Posterior cingulate gyrus (tissue), 11 donors: Measurements from ENCODE around the gene ARMS2.

ENCODE experiments used
- DNase-seq, 10 donors: peaks; one replicate each; pipeline versions ENCODE4 v3.0.0 to v3.0.0-alpha.2; 2020 to 2021; ENCODE audit warnings: mixed read lengths in 3 of 10
- intact Hi-C: fragments of 100-400 bp; cut with DNase I; formaldehyde crosslinking; loops from one replicate; pipeline ENCODE4 v1.15.1; 2023

ARMS2 gene

GRCh38 chr10:122449153-122449552 is 5.3 kb upstream of the ARMS2 start:
- intact Hi-C loops, result loop anchor here (5.0 kb wide), 1 partner anchor 108 kb away; no protein-coding TSS in a partner anchor
- DNase-seq, result no peak

DNA sequence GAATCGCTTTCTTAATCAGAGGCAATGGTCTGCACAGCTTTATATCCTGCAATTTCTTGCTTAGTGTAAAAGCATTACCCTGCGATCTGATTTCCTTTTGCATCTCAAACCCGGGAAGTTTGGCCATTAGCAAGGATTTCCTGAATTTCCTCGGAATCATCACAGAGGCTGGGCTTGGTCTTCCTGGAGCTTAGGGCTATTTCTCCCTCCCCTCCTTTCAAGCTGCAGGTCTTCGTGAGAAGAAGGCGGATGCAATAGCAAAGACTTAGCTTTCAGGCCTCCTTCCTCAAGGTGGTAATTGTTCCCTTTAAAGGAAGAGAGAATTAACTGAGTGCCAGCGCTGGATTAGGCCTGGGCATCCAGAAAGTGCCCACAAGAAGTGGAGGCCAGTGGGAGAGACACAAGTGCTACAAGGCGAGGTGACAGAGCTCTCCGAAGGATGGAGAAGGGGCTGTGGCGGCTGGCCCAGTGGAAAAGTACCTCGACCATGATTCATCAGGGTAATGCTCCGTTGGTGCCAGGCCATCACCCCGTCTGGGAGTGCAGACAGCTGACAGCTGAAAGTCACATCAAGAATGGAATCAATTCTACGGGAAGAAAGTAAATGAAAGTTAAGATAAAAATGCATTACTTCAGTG is 4.0 kb upstream of the ARMS2 start:
- intact Hi-C loops, result no loop called here

DNA sequence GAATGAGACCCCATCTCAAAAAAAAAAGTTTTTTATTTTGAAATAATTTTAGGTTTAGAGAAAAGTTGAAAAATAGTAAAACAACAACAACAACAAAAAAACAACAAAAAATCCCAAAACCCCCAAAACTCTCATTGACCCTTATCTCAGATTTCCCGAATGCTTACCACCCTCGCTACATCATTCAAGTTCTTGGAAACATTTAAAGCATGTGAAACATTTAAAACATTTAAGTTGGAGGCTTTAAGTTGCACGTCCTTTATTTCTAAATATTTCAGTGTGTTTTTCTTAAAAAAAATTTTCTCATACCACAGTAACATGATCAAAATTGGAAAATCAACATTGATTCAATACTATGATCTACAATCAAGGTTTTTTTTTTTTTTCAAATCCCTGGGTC is 382 bp upstream of the ARMS2 start:
- DNase-seq, result no peak
- intact Hi-C loops, result no loop called here

More for the DNA sequence above, 4.0 kb upstream of the ARMS2 start:
- no peak for DNase-seq

DNA sequence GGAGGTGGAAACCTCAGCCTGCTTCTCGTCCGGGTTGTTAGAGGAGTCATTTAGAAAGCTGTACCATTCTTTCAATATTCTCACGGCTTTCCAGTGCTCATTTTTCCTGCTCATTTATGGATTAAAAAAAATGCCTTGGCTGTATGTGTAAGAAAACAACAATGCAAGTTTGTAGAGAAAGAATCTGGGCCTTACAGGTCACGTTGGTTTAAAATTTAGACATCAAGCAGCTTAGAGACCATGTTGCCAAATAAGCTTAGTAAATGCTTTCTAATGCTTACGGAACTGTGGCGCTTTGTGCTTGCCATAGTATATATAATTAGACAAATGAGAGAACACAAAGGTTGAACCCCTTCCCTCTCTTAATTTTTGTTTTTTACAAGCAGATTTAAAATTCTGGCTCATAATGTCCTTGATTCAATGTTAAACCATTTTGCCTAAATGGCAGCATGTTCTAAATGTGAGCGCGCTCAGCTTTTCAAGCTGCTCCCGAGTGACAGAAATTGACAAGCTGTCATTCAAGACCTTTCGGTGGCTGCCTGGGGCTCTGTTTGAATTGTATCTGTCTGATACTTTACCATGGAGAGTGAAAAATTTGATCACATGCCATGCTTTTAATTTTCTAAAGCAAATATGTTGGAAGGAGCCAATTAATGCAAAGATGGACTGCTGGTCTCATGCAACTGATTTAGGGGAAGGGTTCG is 1.1 kb downstream of the ARMS2 start:
- intact Hi-C loops, result no loop called here

DNA sequence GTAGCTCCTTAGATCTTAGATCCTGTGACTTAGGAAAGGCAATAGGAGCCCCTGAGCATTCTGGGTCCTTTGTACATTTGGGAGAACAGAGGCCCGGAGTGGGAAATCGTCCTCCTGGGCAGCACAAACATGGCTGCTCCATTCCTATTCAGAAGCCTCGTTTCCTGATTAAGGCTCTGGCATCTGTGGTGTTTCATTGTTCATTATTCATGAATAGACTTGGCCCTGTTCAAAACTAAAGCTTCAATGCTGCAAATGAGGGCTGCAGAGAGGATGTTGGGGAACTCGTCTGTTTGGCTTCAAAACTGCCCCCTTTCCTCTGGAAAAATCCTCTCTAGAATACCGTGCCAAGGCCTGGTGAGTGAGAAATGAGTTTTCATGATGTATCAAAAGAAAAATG is 3.5 kb downstream of the ARMS2 start:
- intact Hi-C loops, result no loop called here
- no peak for DNase-seq

More for the DNA sequence above, 1.1 kb downstream of the ARMS2 start:
- DNase-seq, result no peak

- intact Hi-C loops, result no loop called here
- DNase-seq, result peak in 1 of 10 donors; percentile 58
These were observed 4.2 kb downstream of the ARMS2 start for GRCh38 chr10:122458693-122459092.

- intact Hi-C loops, result loop anchor here (5.0 to 10.0 kb wide), 2 partner anchors 38 to 85 kb away; partner anchors contain the start of gene PLEKHA1
- DNase-seq, result no peak
These were observed 5.3 kb downstream of the ARMS2 start for GRCh38 chr10:122459561-122460273.

- intact Hi-C loops, result loop anchor here (5.0 to 10.0 kb wide), 2 partner anchors 36 to 86 kb away; partner anchors contain the start of gene PLEKHA1
- no peak for DNase-seq
These were observed 6.4 kb downstream of the ARMS2 start for GRCh38 chr10:122460891-122461293.

DNA sequence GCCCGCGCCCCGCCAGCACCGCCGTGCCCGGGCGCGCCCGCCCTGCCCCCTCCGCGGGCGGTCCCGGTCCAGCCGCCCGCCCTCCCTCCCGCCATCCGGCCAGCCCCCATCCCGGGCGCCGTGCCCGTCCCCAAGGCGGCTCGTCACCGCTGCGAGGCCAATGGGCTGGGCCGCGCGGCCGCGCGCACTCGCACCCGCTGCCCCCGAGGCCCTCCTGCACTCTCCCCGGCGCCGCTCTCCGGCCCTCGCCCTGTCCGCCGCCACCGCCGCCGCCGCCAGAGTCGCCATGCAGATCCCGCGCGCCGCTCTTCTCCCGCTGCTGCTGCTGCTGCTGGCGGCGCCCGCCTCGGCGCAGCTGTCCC is 6.9 kb downstream of the ARMS2 start, which contains the start of gene HTRA1:
HTRA1 (plus strand) TSS at position 187 of the 362 bp plus-strand sequence; CDS start at position 287, 100 bp downstream.
- intact Hi-C loops, result loop anchor here (5.0 to 10.0 kb wide), 2 partner anchors 36 to 87 kb away; partner anchors contain the start of gene PLEKHA1
- peak; percentile 77 to 98 (median 84) for DNase-seq

GRCh38 chr10:122461729-122462532 is 7.5 kb downstream of the ARMS2 start:
- intact Hi-C loops, result loop anchor here (5.0 to 10.0 kb wide), 2 partner anchors 35 to 87 kb away; partner anchors contain the start of gene PLEKHA1
- peak in 3 of 10 donors; percentile 48 to 88 (median 82) for DNase-seq

- intact Hi-C loops, result loop anchor here (5.0 to 10.0 kb wide), 2 partner anchors 35 to 88 kb away; partner anchors contain the start of gene PLEKHA1
- DNase-seq, result peak in 6 of 10 donors; percentile 60 to 90 (median 78)
These were observed 8.3 kb downstream of the ARMS2 start for GRCh38 chr10:122462533-122463465.

DNA sequence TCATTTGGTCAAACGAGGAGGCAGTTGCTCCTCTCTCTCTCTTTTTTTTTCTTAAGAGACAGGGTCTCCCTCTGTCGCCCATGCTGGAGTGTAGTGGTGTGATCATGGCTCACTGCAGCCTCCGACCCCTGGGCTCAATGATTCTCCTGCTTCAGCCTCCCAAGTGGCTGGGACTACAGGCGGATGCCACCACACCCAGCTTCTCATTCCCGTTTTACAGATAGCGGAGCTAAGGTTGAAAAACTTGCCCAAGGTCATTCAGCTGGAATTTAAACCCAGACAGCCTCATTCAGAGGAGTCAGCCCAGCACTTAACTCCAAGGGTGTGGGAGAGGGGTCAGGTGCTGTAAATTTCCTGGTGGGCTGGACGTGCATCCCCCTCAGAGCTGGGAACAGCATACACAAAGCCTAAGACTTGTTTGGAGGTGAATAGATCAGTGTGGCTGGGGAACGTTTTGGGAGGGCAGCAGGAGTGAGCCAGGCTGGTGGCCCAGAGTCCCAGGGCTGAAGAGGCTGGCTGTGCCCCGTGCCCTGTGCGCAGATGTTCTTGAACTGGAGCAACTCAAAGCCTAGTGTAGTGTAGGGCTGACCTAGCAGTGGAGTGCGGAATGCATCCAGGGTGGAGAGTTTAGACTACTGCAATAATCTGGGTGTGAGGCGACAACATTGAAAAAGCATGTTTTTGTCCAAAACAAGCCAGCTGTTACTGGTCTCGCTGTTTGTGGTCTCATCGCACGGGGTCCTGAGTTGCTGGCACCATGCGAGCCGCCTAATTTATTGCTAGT is 9.2 kb downstream of the ARMS2 start:
- intact Hi-C loops, result loop anchor here (5.0 to 10.0 kb wide), 2 partner anchors 34 to 89 kb away; partner anchors contain the start of gene PLEKHA1
- peak in 1 of 10 donors; percentile 72 for DNase-seq

DNA sequence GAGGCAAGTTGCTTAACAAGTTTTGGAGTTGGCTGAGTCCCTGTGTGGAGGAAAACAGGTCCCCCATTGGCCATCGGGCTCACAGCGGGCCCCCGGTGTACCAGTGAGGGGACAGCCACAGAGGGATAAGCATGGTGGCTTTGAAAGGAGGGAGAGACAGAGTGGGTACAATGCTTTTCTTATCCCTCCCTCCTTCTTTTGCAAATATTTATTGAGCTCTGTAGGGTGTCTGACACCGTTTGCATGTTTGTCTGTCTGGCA is 9.7 kb downstream of the ARMS2 start:
- DNase-seq, result peak in 1 of 10 donors; percentile 66
- intact Hi-C loops, result loop anchor here (5.0 to 10.0 kb wide), 2 partner anchors 33 to 89 kb away; partner anchors contain the start of gene PLEKHA1

- intact Hi-C loops, result loop anchor here (5.0 to 10.0 kb wide), 2 partner anchors 33 to 90 kb away; partner anchors contain the start of gene PLEKHA1
- peak in 1 of 10 donors; percentile 77 for DNase-seq
These were observed 10.1 kb downstream of the ARMS2 start for GRCh38 chr10:122464586-122464985.

GRCh38 chr10:122465401-122466040 is 11.1 kb downstream of the ARMS2 start:
- intact Hi-C loops, result loop anchor here (10.0 kb wide), 1 partner anchor 91 kb away; the partner anchor contains the start of gene PLEKHA1
- no peak for DNase-seq

DNA sequence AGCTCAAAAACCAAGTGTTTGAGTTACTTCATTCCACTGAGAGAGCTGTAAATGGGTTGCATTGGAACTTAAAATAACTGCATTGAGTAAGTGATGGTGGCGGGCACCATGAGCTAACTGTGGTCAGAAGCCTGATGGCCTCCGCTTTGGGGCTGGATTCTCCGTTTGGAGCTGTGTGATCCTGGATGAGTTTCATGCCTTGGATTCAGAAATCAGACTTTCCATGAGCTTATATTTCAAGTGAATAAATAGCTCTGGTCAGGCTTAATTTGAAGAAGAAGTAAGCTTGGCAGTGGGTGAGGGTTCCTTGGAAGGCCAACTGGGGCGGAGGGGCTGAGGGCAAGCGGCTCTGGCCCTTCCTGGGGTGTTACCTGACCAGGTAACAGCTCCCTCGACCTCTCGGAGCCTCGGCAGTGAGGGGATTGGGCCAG is 12.5 kb downstream of the ARMS2 start:
- intact Hi-C loops, result loop anchor here (10.0 kb wide), 1 partner anchor 92 kb away; the partner anchor contains the start of gene PLEKHA1
- peak in 1 of 10 donors; percentile 26 for DNase-seq

DNA sequence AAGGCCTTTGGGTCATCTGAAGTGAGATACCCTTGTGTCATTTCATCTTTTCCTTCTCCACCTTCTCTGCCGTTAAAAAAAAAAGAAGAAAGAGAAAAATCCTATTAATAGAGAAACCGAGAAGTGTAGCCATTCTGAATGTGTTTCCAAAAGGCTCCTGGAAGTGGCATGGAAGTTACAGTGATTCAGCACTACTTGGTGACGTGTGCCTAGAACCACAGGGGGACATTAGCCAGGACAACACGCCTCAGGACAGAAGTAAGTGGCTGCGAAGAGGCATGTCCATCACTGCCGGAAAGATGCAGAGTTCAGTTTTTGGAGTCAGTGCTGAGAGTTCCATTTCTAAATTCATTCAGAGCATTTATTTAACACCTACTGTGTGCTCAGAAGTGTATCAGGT is 13.2 kb downstream of the ARMS2 start:
- intact Hi-C loops, result loop anchor here (10.0 kb wide), 1 partner anchor 93 kb away; the partner anchor contains the start of gene PLEKHA1
- no peak for DNase-seq
